NCI-H1092 treated with DMSO at 0.1 percent for 48 hours (cell line): ENCODE data around the gene CRYAB.

ENCODE experiments used
- DNase-seq: peaks from one replicate; lab custom pipeline; 2025; lab: John Stamatoyannopoulos, UW

The CRYAB gene

GRCh38 chr11:111911563-111912401 lies at the start of gene CRYAB:
Gene CRYAB (minus strand): TSS chr11:111911770. CDS start chr11:111911724, 46 bp downstream.
- DNase-seq: no peak

GRCh38 chr11:111960916-111961315 lies 49.3 kb upstream of the CRYAB start:
- no peak for DNase-seq

- DNase-seq: no peak
Observed at GRCh38 chr11:111957663-111958444, 46.3 kb upstream of the CRYAB start.

GRCh38 chr11:111954154-111954553 lies 42.6 kb upstream of the CRYAB start:
- no peak for DNase-seq

GRCh38 chr11:111951565-111951964 lies 40.0 kb upstream of the CRYAB start:
- no peak for DNase-seq

GRCh38 chr11:111949519-111950426 lies 38.2 kb upstream of the CRYAB start:
- no peak for DNase-seq

GRCh38 chr11:111947143-111947542 lies 35.6 kb upstream of the CRYAB start:
- DNase-seq: no peak

GRCh38 chr11:111946499-111946898 lies 34.9 kb upstream of the CRYAB start:
- DNase-seq: no peak

- DNase-seq: no peak
Observed at GRCh38 chr11:111945198-111945597, 33.6 kb upstream of the CRYAB start.

GRCh38 chr11:111944651-111945051 lies 33.1 kb upstream of the CRYAB start:
- no peak for DNase-seq

- DNase-seq: no peak
Observed at GRCh38 chr11:111944139-111944538, 32.6 kb upstream of the CRYAB start.

- DNase-seq: no peak
Observed at GRCh38 chr11:111942829-111943228, 31.3 kb upstream of the CRYAB start.

- DNase-seq: peak; percentile 18
Observed at GRCh38 chr11:111941963-111942362, 30.4 kb upstream of the CRYAB start.

GRCh38 chr11:111939836-111940604 lies 28.4 kb upstream of the CRYAB start:
- no peak for DNase-seq

GRCh38 chr11:111938687-111939160 lies 27.2 kb upstream of the CRYAB start:
- no peak for DNase-seq

GRCh38 chr11:111937844-111938243 lies 26.3 kb upstream of the CRYAB start:
- DNase-seq: no peak

GRCh38 chr11:111937461-111937769 lies 25.8 kb upstream of the CRYAB start:
- DNase-seq: no peak

- no peak for DNase-seq
Observed at GRCh38 chr11:111936040-111936540, 24.5 kb upstream of the CRYAB start.

GRCh38 chr11:111935317-111936039 lies 23.9 kb upstream of the CRYAB start:
- DNase-seq: no peak

GRCh38 chr11:111934306-111934705 lies 22.7 kb upstream of the CRYAB start:
- DNase-seq: no peak
